Right lobe of liver (tissue), 4 donors: ENCODE measurements around the gene TEX13D.

Source experiments
- CTCF ChIP-seq, 4 donors: fragments of 200-600 bp in 3 of 4; fragments of 450-650 bp in 1 of 4; IDR thresholded peaks; one replicate each; pipeline versions ENCODE4 v1.5.1 to v1.8.0; 2016 to 2022; ENCODE audit warnings: antibody characterized with exemption in 4 of 4, mild to moderate bottlenecking in 2 of 4
- POLR2A ChIP-seq: fragments of 450-650 bp; IDR thresholded peaks from one replicate; pipeline ENCODE4 v1.6.1; 2017; ENCODE audit warnings: antibody characterized with exemption, mild to moderate bottlenecking
- donor health status: DM: no; HTN: no; CAD: no.
- donor health status: DM: no; HTN: no; CAD: no.
- donor health status: DM: no; HTN: yes; CAD: no.

DNA sequence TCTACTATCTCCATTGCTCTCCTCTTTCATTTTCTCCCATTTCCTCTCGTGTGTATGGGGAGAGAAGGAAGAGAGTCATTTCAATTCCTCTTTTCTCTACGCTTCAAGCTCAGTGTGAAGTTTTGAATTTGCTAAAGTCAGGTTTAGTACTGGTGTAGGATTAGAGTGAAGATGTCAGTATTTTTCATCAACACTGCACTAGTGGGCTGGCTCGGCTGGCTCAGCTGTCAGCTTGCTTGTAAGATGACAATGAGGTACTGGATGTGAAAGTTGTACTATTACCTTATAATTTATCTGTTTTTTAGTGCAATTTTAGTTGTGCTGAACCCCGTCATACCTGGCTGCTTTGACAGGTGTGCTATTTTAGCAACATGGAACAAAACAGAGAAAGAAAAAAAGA, 11.8 kb downstream of the TEX13D start:
- TF ChIP-seq CTCF (IDR thresholded peaks at IDR 0.05) (no peak), POLR2A (no peak)
